ENCODE results near the gene MED26. TPM values are rescaled to one million over a fixed set of nuclear protein-coding genes. Genes with fewer than 3 reads are reported as not detected.
A peak's percentile ranks its signal among the peaks of the same experiment; 100 is the strongest.

MED26 gene
- total and polyA plus RNA-seq, 2 of the 13 experiments (the other 11 are each of a cell fraction or from before 2014, with no cell fraction given): 3.5 to 3.8 TPM

DNA sequence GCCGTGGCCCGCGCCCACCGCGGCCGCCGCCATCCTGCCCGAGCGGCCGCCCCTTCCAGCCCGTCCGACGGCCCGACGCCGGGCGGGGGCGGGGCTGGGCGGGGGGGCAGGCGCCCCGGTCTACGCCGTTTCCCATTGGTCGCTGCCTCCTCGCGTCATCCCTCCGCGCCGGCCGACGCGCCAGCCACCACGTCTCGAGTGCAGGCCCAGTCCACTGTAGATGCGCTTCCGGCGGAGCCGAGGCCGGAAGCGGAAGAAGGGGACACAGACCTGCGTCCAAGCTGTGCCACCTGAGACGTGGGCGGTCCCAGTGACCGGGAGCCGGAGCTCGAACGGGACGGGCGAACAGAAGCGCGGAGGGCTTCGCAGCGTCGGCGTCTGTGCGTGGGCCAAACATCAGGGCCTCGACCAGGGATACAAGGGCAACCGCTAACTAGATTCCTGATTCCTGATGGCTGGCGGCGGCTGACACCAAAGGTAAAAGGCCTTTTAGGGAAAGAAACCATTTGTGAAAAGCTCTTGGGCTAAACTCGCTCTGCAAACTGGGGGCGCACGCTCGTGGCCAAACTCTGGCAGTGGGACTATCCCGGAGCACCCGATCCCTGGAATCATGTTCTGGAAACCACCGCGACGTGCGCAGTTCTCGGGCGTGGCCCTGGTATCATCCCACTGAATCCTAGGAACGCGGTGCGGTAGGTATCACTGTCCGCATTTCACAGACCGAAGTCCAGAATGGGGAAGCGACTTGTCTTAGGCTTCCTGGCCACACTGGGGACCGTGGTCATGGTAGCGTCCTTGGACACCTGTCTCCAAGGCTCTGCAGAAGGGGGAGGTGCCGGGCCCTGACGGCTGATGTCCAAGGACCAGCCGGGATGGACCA lies 55.4 kb downstream of the MED26 start, which contains the start of gene SLC35E1 (continued):
- peak; percentile 97 for TF ChIP-seq CREM (IDR thresholded peaks at IDR 0.05)
- TF ChIP-seq CREM (CRISPR knock-in tag; IDR thresholded peaks at IDR 0.05): peak; percentile 97
- no peak for TF ChIP-seq HOXA7 (CRISPR knock-in tag; IDR thresholded peaks at IDR 0.05)
- 0 out of 2 replicates have a peak, but pooled peaks have one; percentile 59 for TF ChIP-seq ZNF569 (CRISPR knock-in tag; IDR thresholded peaks at IDR 0.05; ENCODE audit: borderline replicate concordance)
- TF ChIP-seq, protein P1, sequence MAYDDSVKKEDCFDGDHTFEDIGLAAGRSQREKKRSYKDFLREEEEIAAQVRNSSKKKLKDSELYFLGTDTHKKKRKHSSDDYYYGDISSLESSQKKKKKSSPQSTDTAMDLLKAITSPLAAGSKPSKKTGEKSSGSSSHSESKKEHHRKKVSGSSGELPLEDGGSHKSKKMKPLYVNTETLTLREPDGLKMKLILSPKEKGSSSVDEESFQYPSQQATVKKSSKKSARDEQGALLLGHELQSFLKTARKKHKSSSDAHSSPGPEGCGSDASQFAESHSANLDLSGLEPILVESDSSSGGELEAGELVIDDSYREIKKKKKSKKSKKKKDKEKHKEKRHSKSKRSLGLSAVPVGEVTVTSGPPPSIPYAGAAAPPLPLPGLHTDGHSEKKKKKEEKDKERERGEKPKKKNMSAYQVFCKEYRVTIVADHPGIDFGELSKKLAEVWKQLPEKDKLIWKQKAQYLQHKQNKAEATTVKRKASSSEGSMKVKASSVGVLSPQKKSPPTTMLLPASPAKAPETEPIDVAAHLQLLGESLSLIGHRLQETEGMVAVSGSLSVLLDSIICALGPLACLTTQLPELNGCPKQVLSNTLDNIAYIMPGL (CRISPR knock-in tag; IDR thresholded peaks at IDR 0.05; ENCODE audit: borderline replicate concordance in 1 of 2, low read depth in 1 of 2): peak in 1 of 2 experiments; percentile 30; a peak in 1 of 4 replicates
- 0 out of 2 replicates have a peak, but pooled peaks have one; percentile 54 for TF ChIP-seq ZFP62 (CRISPR knock-in tag; IDR thresholded peaks at IDR 0.05)
- TF ChIP-seq ATRX (CRISPR knock-in tag; IDR thresholded peaks at IDR 0.05; ENCODE audit: borderline replicate concordance): no peak
- no peak for TF ChIP-seq ZNF549 (CRISPR knock-in tag; IDR thresholded peaks at IDR 0.05)
- TF ChIP-seq SNAI1 (CRISPR knock-in tag; IDR thresholded peaks at IDR 0.05; ENCODE audit: borderline replicate concordance): 0 out of 2 replicates have a peak, but pooled peaks have one; percentile 19
- 0 out of 2 replicates have a peak, but pooled peaks have one; percentile 49 for TF ChIP-seq ZNF317 (CRISPR knock-in tag; IDR thresholded peaks at IDR 0.05)
- TF ChIP-seq AGO1 (IDR thresholded peaks at IDR 0.05; ENCODE audit: low read depth, low read length, poor library complexity, severe bottlenecking): peak; percentile 38
- TF ChIP-seq, protein P2, sequence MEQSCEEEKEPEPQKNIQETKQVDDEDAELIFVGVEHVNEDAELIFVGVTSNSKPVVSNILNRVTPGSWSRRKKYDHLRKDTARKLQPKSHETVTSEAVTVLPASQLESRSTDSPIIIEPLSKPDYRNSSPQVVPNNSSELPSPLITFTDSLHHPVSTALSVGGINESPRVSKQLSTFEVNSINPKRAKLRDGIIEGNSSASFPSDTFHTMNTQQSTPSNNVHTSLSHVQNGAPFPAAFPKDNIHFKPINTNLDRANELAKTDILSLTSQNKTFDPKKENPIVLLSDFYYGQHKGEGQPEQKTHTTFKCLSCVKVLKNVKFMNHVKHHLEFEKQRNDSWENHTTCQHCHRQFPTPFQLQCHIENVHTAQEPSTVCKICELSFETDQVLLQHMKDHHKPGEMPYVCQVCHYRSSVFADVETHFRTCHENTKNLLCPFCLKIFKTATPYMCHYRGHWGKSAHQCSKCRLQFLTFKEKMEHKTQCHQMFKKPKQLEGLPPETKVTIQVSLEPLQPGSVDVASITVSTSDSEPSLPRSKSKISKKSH (CRISPR knock-in tag; IDR thresholded peaks at IDR 0.05; ENCODE audit: borderline replicate concordance): no peak; the same call in 1 of the 2 replicates
- peak; percentile 93 for TF ChIP-seq NR2C2 (CRISPR knock-in tag; IDR thresholded peaks at IDR 0.05; ENCODE audit: borderline replicate concordance)
- TF ChIP-seq, protein P3, sequence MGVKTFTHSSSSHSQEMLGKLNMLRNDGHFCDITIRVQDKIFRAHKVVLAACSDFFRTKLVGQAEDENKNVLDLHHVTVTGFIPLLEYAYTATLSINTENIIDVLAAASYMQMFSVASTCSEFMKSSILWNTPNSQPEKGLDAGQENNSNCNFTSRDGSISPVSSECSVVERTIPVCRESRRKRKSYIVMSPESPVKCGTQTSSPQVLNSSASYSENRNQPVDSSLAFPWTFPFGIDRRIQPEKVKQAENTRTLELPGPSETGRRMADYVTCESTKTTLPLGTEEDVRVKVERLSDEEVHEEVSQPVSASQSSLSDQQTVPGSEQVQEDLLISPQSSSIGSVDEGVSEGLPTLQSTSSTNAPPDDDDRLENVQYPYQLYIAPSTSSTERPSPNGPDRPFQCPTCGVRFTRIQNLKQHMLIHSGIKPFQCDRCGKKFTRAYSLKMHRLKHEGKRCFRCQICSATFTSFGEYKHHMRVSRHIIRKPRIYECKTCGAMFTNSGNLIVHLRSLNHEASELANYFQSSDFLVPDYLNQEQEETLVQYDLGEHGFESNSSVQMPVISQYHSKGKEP (CRISPR knock-in tag; IDR thresholded peaks at IDR 0.05): no peak
- 0 out of 2 replicates have a peak, but pooled peaks have one; percentile 48 for TF ChIP-seq ZNF709 (CRISPR knock-in tag; IDR thresholded peaks at IDR 0.05)
- peak; percentile 83 for TF ChIP-seq ZNF350 (CRISPR knock-in tag; IDR thresholded peaks at IDR 0.05; ENCODE audit: borderline replicate concordance, low read depth)
- 0 out of 2 replicates have a peak, but pooled peaks have one; percentile 11 for TF ChIP-seq STAG1 (CRISPR knock-in tag; IDR thresholded peaks at IDR 0.05)
- TF ChIP-seq CBFB (CRISPR knock-in tag; IDR thresholded peaks at IDR 0.05): peak; percentile 59; the same call in 1 of the 2 replicates
- TF ChIP-seq ZNF234 (CRISPR knock-in tag; conservative IDR thresholded peaks at IDR 0.05): no peak
- TF ChIP-seq SIN3A (IDR thresholded peaks at IDR 0.05; ENCODE audit: borderline replicate concordance, low read depth, low read length): peak; percentile 91
- TF ChIP-seq, protein P4, sequence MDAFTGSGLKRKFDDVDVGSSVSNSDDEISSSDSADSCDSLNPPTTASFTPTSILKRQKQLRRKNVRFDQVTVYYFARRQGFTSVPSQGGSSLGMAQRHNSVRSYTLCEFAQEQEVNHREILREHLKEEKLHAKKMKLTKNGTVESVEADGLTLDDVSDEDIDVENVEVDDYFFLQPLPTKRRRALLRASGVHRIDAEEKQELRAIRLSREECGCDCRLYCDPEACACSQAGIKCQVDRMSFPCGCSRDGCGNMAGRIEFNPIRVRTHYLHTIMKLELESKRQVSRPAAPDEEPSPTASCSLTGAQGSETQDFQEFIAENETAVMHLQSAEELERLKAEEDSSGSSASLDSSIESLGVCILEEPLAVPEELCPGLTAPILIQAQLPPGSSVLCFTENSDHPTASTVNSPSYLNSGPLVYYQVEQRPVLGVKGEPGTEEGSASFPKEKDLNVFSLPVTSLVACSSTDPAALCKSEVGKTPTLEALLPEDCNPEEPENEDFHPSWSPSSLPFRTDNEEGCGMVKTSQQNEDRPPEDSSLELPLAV (CRISPR knock-in tag; conservative IDR thresholded peaks at IDR 0.05; ENCODE audit: low read depth): 0 out of 2 replicates have a peak, but pooled peaks have one; percentile 13
- peak; percentile 59 for TF ChIP-seq FOXK2 (IDR thresholded peaks at IDR 0.05)
